Stomach (tissue), 9 donors: ENCODE data around the gene KRT37. TPM values are rescaled to one million over a fixed set of nuclear protein-coding genes. Genes with fewer than 3 reads are reported as not detected.
"Not testable (repeated sequence)": the region's sequence is repeated elsewhere in the genome, so short reads cannot be mapped to it uniquely, and the experiment has no call there.

Source experiments
- DNase-seq, 2 donors: peaks; one replicate each; pipeline versions ENCODE4 v3.0.0 to v3.0.0-alpha.2; 2013 to 2019
- H3K27ac ChIP-seq, 5 donors: fragments of 200-600 bp in 4 of 5; sonication (generic) in 4 of 5; one replicate each; pipeline ENCODE4 v1.5.1; 2013 to 2019; ENCODE audit warnings: mild to moderate bottlenecking in 1 of 5, moderate library complexity in 1 of 5
- H3K27me3 ChIP-seq, 3 donors: fragments of 200-600 bp; sonication (generic); one replicate each; pipeline ENCODE4 v1.5.1; 2017 to 2019; ENCODE audit warnings: mixed run types in 1 of 3
- H3K36me3 ChIP-seq, 4 donors: fragments of 200-600 bp; sonication (generic); 1 replicate in 3 of 4; 2 replicates in 1 of 4; pipeline ENCODE4 v1.5.1; 2016 to 2019
- H3K4me1 ChIP-seq, 4 donors: fragments of 200-600 bp; sonication (generic); one replicate each; pipeline ENCODE4 v1.5.1; 2016 to 2019
- H3K4me3 ChIP-seq, 4 donors: fragments of 200-600 bp; sonication (generic) in 3 of 4; one replicate each; pipeline ENCODE4 v1.5.1; 2016 to 2019; ENCODE audit warnings: mild to moderate bottlenecking in 1 of 4
- H3K9me3 ChIP-seq, 4 donors: fragments of 200-600 bp; sonication (generic); one replicate each; pipeline ENCODE4 v1.5.1; 2016 to 2019
- EP300 ChIP-seq: sonication (generic); formaldehyde crosslinking; IDR thresholded peaks from one replicate; pipeline ENCODE4 v1.6.1; 2017; ENCODE audit warnings: antibody characterized with exemption
- POLR2A ChIP-seq, 4 donors: fragments of 450-650 bp; IDR thresholded peaks; one replicate each; pipeline ENCODE4 v1.6.1; 2016; ENCODE audit warnings: antibody characterized with exemption in 4 of 4, control low read depth in 2 of 4, mild to moderate bottlenecking in 1 of 4, moderate library complexity in 1 of 4
- POLR2AphosphoS5 ChIP-seq, 3 donors: sonication (generic); formaldehyde crosslinking; IDR thresholded peaks; one replicate each; pipeline ENCODE4 v1.6.1; 2016; ENCODE audit warnings: antibody characterized with exemption in 3 of 3
- WGBS, 5 donors: extraction: QIAGEN DNeasy Blood & Tissue Kit in 3 of 5; methylation state at CpG; one replicate each; pipeline versions ENCODE4 v1.1.5 to v1.1.7; 2013 to 2018; 5-methylcytosine and 5-hydroxymethylcytosine counted together
- intact Hi-C: fragments of 100-400 bp; cut with DNase I; formaldehyde crosslinking; loops from one replicate; pipeline ENCODE4 v1.15.1; 2023; ENCODE audit warnings: low total_unique reads
- polyA plus RNA-seq, 3 donors: library from polyadenylated mRNA; stranded (reverse); fragments of 200-250 nt; gene quantifications; one replicate each; pipeline ENCODE4 v1.2.3, GENCODE V29; 2013
- small RNA-seq, 4 donors: library from RNA; depleted of rRNA; stranded (forward); fragments of <200 nt; gene quantifications; one replicate each; pipeline ENCODE3, GENCODE V24; 2016
- total RNA-seq, 5 donors: library from RNA; depleted of rRNA; stranded (reverse); fragments of >200 nt; gene quantifications; one replicate each; pipeline versions ENCODE4 v1.1.0 to v1.2.3, GENCODE V29; 2014 to 2016
- TF ChIP-seq, protein P1 (sequence below), 7 experiments: fragments of 450-650 bp in 4 of 7; fragments of 200-600 bp in 3 of 7; sonication (generic) in 3 of 7; IDR thresholded peaks; one replicate each; pipeline ENCODE4 v1.5.1; 2016 to 2019; ENCODE audit warnings: antibody characterized with exemption in 7 of 7, control low read depth in 2 of 7, mild to moderate bottlenecking in 1 of 7
- donor health status: healthy with polysubstance abuse.
- donor health status: Bipolar disorder and iron deficiency.
- donor health status: healthy.

The KRT37 gene
- total and polyA plus RNA-seq, 8 donors, result not detected

DNA sequence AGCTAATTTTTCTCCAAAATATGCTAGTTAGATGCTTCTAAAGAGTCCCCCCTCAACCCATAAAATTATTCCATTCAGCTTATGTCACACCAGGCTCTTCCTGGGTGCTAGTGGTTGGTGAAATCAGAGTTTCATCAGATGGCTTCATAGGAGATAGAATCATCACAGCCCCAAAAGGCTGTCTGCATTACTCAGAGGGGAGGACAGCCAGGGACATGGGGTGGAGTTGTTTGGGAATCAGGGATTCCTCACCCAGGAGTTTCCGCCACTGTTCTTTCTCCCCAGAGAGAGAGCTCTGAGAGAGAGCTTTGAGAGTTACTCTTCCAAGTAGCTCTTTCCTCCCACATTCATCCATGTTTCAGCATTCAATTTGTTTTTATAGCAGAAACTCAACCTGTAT is 42.0 kb downstream of the KRT37 start:
- no peaks in the 10 kb centered on the region for H3K4me1 ChIP-seq
- WGBS, 5 donors, result 78 to 100% (median 97%) methylated on average over 1 of the region's 1 CpG
- H3K27ac ChIP-seq, result no peak overlapping the region
- H3K36me3 ChIP-seq, result no peaks in the 10 kb centered on the region
- no peak for DNase-seq
- H3K4me3 ChIP-seq, result no peak overlapping the region
- intact Hi-C loops, result no loop called here
- TF ChIP-seq, protein P1, sequence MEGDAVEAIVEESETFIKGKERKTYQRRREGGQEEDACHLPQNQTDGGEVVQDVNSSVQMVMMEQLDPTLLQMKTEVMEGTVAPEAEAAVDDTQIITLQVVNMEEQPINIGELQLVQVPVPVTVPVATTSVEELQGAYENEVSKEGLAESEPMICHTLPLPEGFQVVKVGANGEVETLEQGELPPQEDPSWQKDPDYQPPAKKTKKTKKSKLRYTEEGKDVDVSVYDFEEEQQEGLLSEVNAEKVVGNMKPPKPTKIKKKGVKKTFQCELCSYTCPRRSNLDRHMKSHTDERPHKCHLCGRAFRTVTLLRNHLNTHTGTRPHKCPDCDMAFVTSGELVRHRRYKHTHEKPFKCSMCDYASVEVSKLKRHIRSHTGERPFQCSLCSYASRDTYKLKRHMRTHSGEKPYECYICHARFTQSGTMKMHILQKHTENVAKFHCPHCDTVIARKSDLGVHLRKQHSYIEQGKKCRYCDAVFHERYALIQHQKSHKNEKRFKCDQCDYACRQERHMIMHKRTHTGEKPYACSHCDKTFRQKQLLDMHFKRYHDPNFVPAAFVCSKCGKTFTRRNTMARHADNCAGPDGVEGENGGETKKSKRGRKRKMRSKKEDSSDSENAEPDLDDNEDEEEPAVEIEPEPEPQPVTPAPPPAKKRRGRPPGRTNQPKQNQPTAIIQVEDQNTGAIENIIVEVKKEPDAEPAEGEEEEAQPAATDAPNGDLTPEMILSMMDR (IDR thresholded peaks at IDR 0.05), result no peak
- peaks cover 0 to 19% (median 17%) of the 10 kb centered on the region in 4 donors for H3K9me3 ChIP-seq
- peaks cover 0 to 10% (median 0%) of the 10 kb centered on the region in 3 donors for H3K27me3 ChIP-seq

DNA sequence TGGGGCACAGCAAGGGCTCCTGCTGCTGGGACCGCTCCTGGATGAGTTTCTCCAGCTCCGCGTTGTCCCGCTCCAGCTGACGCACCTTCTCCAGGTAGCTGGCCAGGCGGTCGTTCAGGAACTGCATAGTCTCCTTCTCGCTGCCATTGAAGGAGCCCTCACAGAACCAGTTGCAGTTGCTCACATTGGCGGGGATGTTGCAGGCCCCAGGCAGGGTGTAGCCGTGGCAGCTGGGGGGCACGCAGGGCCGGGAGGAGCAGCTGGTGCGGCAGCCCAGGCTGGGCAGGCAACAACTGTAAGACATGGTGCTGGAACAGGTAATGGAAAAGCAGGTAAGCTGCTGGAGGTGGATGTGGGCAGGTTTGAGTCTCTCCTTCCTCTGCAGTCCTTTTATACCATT is 42.4 kb downstream of the KRT37 start, which contains the start of gene KRT34:
KRT34 (minus strand) TSS at position 364 of the 400 bp plus-strand sequence; CDS start at position 304, 60 bp downstream.
- WGBS, 5 donors, result 77 to 97% (median 92%) methylated on average over 5 to 13 of the region's 13 CpGs
- H3K27ac ChIP-seq, H3K4me3 ChIP-seq, H3K4me1 ChIP-seq, DNase-seq, intact Hi-C loops, H3K36me3 ChIP-seq, H3K27me3 ChIP-seq: not testable (repeated sequence)
- peaks cover 0 to 14% (median 14%) of the 10 kb centered on the region in 4 donors for H3K9me3 ChIP-seq

DNA sequence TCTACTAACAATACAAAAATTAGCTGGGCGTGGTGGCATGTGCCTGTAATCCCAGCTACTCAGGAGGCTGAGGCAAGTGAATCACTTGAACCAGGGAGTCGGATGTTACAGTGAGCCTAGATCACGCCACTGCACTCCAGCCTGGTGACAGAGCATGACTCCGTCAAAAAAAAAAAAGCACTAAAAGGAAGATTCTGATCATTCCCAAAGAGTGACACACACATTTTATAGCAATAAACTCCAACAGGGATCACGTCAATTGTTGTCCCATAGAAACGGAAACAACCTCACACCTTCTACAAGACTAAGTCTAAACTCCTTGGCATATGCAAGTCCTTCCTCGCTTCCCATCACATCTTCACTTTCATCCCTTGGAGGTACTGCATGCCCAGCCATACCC is 44.3 kb downstream of the KRT37 start:
- H3K36me3 ChIP-seq, DNase-seq, intact Hi-C loops, H3K27ac ChIP-seq, H3K4me1 ChIP-seq, H3K4me3 ChIP-seq, H3K9me3 ChIP-seq, H3K27me3 ChIP-seq: not testable (repeated sequence)
- 86 to 96% (median 90%) methylated on average over 7 of the region's 7 CpGs for WGBS, 5 donors

DNA sequence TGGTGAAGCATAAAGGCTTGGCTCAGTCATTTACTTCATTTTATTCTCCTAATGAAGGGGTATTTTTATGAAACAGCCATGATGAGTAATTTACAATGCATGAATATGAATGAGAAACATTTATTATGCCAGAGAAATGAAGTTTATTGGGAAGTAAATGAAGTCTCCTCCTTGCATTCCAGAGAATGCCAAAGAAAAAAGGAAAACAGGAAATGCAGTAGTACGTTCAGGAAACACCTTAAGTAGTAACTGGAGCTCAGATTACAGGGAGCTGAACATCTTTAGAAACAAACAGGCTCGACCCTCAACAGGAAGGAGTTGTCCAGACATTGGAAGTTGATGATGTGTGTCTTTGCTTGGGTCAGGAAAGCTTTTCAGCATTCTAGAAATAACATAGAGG is 46.8 kb downstream of the KRT37 start:
- DNase-seq, result no peak
- Histone ChIP-seq H3K27ac (no peak overlapping the region), H3K36me3 (no peaks in the 10 kb centered on the region), H3K4me3 (no peak overlapping the region), H3K27me3 (peaks cover 0 to 5% (median 0%) of the 10 kb centered on the region in 3 donors), H3K9me3 (no peaks in the 10 kb centered on the region), H3K4me1 (no peaks in the 10 kb centered on the region)
- intact Hi-C loops, result no loop called here
- TF ChIP-seq EP300, result no peak
- TF ChIP-seq POLR2AphosphoS5 (IDR thresholded peaks at IDR 0.05), result no peak
- no peak for TF ChIP-seq POLR2A (IDR thresholded peaks at IDR 0.05)
- TF ChIP-seq, protein P1 (IDR thresholded peaks at IDR 0.05), result no peak
- 12 to 30% (median 18%) methylated on average over 2 of the region's 2 CpGs for WGBS, 5 donors

Small RNA genes within 50 kb of the gene (small RNA-seq; reads per million reads assigned to genes)
- gene RNU2-32P, result 0 to 0.14 (median 0.04) reads per million in 4 donors

Other genes starting within 250 kb of the KRT37 start
- not detected for gene KRTAP4-2, start 246.4 kb downstream of the KRT37 start, total RNA-seq
- gene KRTAP4-2, start 246.4 kb downstream of the KRT37 start, polyA plus RNA-seq, result not detected
- not detected for gene KRTAP4-1, start 239.7 kb downstream of the KRT37 start, total RNA-seq
- gene KRTAP4-1, start 239.7 kb downstream of the KRT37 start, polyA plus RNA-seq, result not detected
- not detected for gene KRTAP9-1, start 234.7 kb downstream of the KRT37 start, total RNA-seq
- not detected for gene KRTAP9-1, start 234.7 kb downstream of the KRT37 start, polyA plus RNA-seq
- gene KRTAP9-2, start 197.9 kb downstream of the KRT37 start, total RNA-seq, result not detected
- gene KRTAP9-2, start 197.9 kb downstream of the KRT37 start, polyA plus RNA-seq, result not detected
- not detected for gene KRTAP9-3, start 192.1 kb downstream of the KRT37 start, total RNA-seq
- gene KRTAP9-3, start 192.1 kb downstream of the KRT37 start, polyA plus RNA-seq, result not detected
- gene KRTAP9-8, start 186.6 kb downstream of the KRT37 start, total RNA-seq, result not detected
- not detected for gene KRTAP9-8, start 186.6 kb downstream of the KRT37 start, polyA plus RNA-seq
- gene KRTAP9-4, start 174.9 kb downstream of the KRT37 start, total RNA-seq, result not detected
- not detected for gene KRTAP9-4, start 174.9 kb downstream of the KRT37 start, polyA plus RNA-seq
- not detected for gene KRTAP9-9, start 169.2 kb downstream of the KRT37 start, total RNA-seq
- not detected for gene KRTAP9-9, start 169.2 kb downstream of the KRT37 start, polyA plus RNA-seq
- not detected for gene KRTAP9-6, start 159.2 kb downstream of the KRT37 start, total RNA-seq
- gene KRTAP9-6, start 159.2 kb downstream of the KRT37 start, polyA plus RNA-seq, result not detected
- gene KRTAP9-7, start 148.9 kb downstream of the KRT37 start, total RNA-seq, result not detected
- not detected for gene KRTAP9-7, start 148.9 kb downstream of the KRT37 start, polyA plus RNA-seq
- gene KRTAP29-1, start 121.7 kb downstream of the KRT37 start, total RNA-seq, result not detected
- not detected for gene KRTAP29-1, start 121.7 kb downstream of the KRT37 start, polyA plus RNA-seq
- not detected for gene KRTAP16-1, start 115.3 kb downstream of the KRT37 start, total RNA-seq
- not detected for gene KRTAP16-1, start 115.3 kb downstream of the KRT37 start, polyA plus RNA-seq
- not detected for gene KRTAP17-1, start 108.9 kb downstream of the KRT37 start, total RNA-seq
- not detected for gene KRTAP17-1, start 108.9 kb downstream of the KRT37 start, polyA plus RNA-seq
- gene KRT33A, start 73.8 kb downstream of the KRT37 start, total RNA-seq, result not detected
- under 1 TPM in 1 of 3 donors, not detected in 2; 0.45 TPM for gene KRT33A, start 73.8 kb downstream of the KRT37 start, polyA plus RNA-seq
- not detected for gene KRT33B, start 54.8 kb downstream of the KRT37 start, total RNA-seq
- gene KRT33B, start 54.8 kb downstream of the KRT37 start, polyA plus RNA-seq, result not detected
- not detected for gene KRT34, start 42.3 kb downstream of the KRT37 start, total RNA-seq
- gene KRT34, start 42.3 kb downstream of the KRT37 start, polyA plus RNA-seq, result under 1 TPM in 1 of 3 donors, not detected in 2; 0.20 TPM
- not detected for gene KRT31, start 27.0 kb downstream of the KRT37 start, total RNA-seq
- gene KRT31, start 27.0 kb downstream of the KRT37 start, polyA plus RNA-seq, result 1 to 10 TPM in 1 of 3 donors, not detected in 2; 3.1 TPM
- not detected for gene KRT38, start 16.4 kb upstream of the KRT37 start, total RNA-seq
- not detected for gene KRT38, start 16.4 kb upstream of the KRT37 start, polyA plus RNA-seq
- not detected for gene KRT32, start 42.8 kb upstream of the KRT37 start, total RNA-seq
- gene KRT32, start 42.8 kb upstream of the KRT37 start, polyA plus RNA-seq, result 1 to 10 TPM in 1 of 3 donors, not detected in 2; 1.9 TPM
- not detected for gene KRT35, start 56.6 kb upstream of the KRT37 start, total RNA-seq
- not detected for gene KRT35, start 56.6 kb upstream of the KRT37 start, polyA plus RNA-seq
- gene KRT36, start 65.3 kb upstream of the KRT37 start, total RNA-seq, result not detected
- not detected for gene KRT36, start 65.3 kb upstream of the KRT37 start, polyA plus RNA-seq
- 10 to 100 TPM in 2 of 5 donors, 1 to 10 TPM in 2, not detected in 1; 2.2 to 43.8 (median 11.1) TPM for gene KRT13, start 81.0 kb upstream of the KRT37 start, total RNA-seq
- over 10,000 TPM in 1 of 3 donors, 10 to 100 TPM in 1, 1 to 10 TPM in 1; 1.1 to 12,460 (median 41.1) TPM for gene KRT13, start 81.0 kb upstream of the KRT37 start, polyA plus RNA-seq
- 1 to 10 TPM in 4 of 5 donors, not detected in 1; 1.6 to 9.4 (median 2.4) TPM for gene KRT15, start 94.3 kb upstream of the KRT37 start, total RNA-seq
- 1,000 to 10,000 TPM in 1 of 3 donors, 1 to 10 TPM in 2; 1.4 to 3,416 (median 4.7) TPM for gene KRT15, start 94.3 kb upstream of the KRT37 start, polyA plus RNA-seq
- gene KRT19, start 103.7 kb upstream of the KRT37 start, total RNA-seq, result 1,000 to 10,000 TPM in 1 of 5 donors, 100 to 1,000 TPM in 4; 218 to 2,364 (median 659) TPM
- gene KRT19, start 103.7 kb upstream of the KRT37 start, polyA plus RNA-seq, result 1,000 to 10,000 TPM in 1 of 3 donors, 100 to 1,000 TPM in 2; 431 to 1,737 (median 761) TPM
- not detected for gene KRT9, start 147.5 kb upstream of the KRT37 start, total RNA-seq
- not detected for gene KRT9, start 147.5 kb upstream of the KRT37 start, polyA plus RNA-seq
- gene KRT14, start 162.3 kb upstream of the KRT37 start, total RNA-seq, result 1 to 10 TPM in 1 of 5 donors, not detected in 4; 1.3 TPM
- gene KRT14, start 162.3 kb upstream of the KRT37 start, polyA plus RNA-seq, result 100 to 1,000 TPM in 1 of 3 donors, 1 to 10 TPM in 1, not detected in 1; 2.4 to 164 TPM
- 1 to 10 TPM in 1 of 5 donors, not detected in 4; 1.1 TPM for gene KRT16, start 188.2 kb upstream of the KRT37 start, total RNA-seq
- gene KRT16, start 188.2 kb upstream of the KRT37 start, polyA plus RNA-seq, result 10 to 100 TPM in 1 of 3 donors, 1 to 10 TPM in 1, not detected in 1; 1.3 to 32.8 TPM
- gene KRT17, start 200.0 kb upstream of the KRT37 start, total RNA-seq, result 10 to 100 TPM in 2 of 5 donors, 1 to 10 TPM in 2, not detected in 1; 1.6 to 13.6 (median 8.1) TPM
- gene KRT17, start 200.0 kb upstream of the KRT37 start, polyA plus RNA-seq, result 10 to 100 TPM in 1 of 3 donors, 1 to 10 TPM in 2; 2.0 to 14.2 (median 6.0) TPM